OCI-LY1 (cell line): ENCODE data around the gene ARHGEF33.

Experiments
- H2AFZ ChIP-seq: fragments of 200-600 bp; sonication (generic), shearing (Covaris generic); 2 replicates; pipeline ENCODE4 v1.6.0; 2014; ENCODE audit warnings: antibody characterized with exemption, mild to moderate bottlenecking, low read length
- H3F3A ChIP-seq: fragments of 200-600 bp; sonication (generic), shearing (Covaris generic); 2 replicates; pipeline ENCODE4 v1.6.0; 2014; ENCODE audit warnings: mild to moderate bottlenecking, antibody characterized with exemption, low read length, moderate library complexity; ENCODE audit not compliant: insufficient read depth
- H3K27ac ChIP-seq: fragments of 200-600 bp; sonication (generic); 2 replicates; pipeline ENCODE4 v1.5.1; 2014; ENCODE audit warnings: low read length, mixed run types, mild to moderate bottlenecking, low read depth; ENCODE audit not compliant: poor library complexity, severe bottlenecking
- H3K27me3 ChIP-seq: fragments of 200-600 bp; sonication (generic); 2 replicates; pipeline ENCODE4 v1.6.0; 2014; ENCODE audit warnings: antibody characterized with exemption, mild to moderate bottlenecking, low read length, moderate library complexity; ENCODE audit not compliant: insufficient read depth
- H3K36me3 ChIP-seq: fragments of 200-600 bp; sonication (generic); 2 replicates; pipeline ENCODE4 v1.6.1; 2014; ENCODE audit warnings: mild to moderate bottlenecking, antibody characterized with exemption, low read length, moderate library complexity, mixed read lengths; ENCODE audit not compliant: insufficient read depth
- H3K4me1 ChIP-seq: fragments of 200-600 bp; sonication (generic); 2 replicates; pipeline ENCODE4 v1.5.1; 2014; ENCODE audit warnings: mild to moderate bottlenecking, low read length, moderate library complexity; ENCODE audit not compliant: insufficient read depth, severe bottlenecking
- H3K4me2 ChIP-seq: fragments of 200-600 bp; sonication (generic), shearing (Covaris generic); 2 replicates; pipeline ENCODE4 v1.6.1; 2014; ENCODE audit warnings: low read length
- H3K4me3 ChIP-seq: fragments of 200-600 bp; sonication (generic); 2 replicates; pipeline ENCODE4 v1.5.1; 2014; ENCODE audit warnings: low read length, low read depth, mild to moderate bottlenecking, mixed read lengths; ENCODE audit not compliant: poor library complexity, severe bottlenecking
- H3K79me2 ChIP-seq: fragments of 200-600 bp; shearing (Covaris generic); 2 replicates; pipeline ENCODE4 v1.6.1; 2016; ENCODE audit warnings: mixed run types, low read length, mixed read lengths; ENCODE audit not compliant: insufficient read depth
- H3K9ac ChIP-seq: fragments of 200-600 bp; sonication (generic), shearing (Covaris generic); 2 replicates; pipeline ENCODE4 v1.6.1; 2014; ENCODE audit warnings: mild to moderate bottlenecking, low read length, mixed read lengths
- H3K9me2 ChIP-seq: fragments of 200-600 bp; sonication (generic), shearing (Covaris generic); 2 replicates; pipeline ENCODE4 v1.6.1; 2014; ENCODE audit warnings: low read depth, mild to moderate bottlenecking, low read length, mixed read lengths
- H3K9me3 ChIP-seq: fragments of 200-600 bp; shearing (Covaris generic); 2 replicates; pipeline ENCODE4 v1.6.1; 2014; ENCODE audit warnings: low read length, mixed read lengths
- H4K20me1 ChIP-seq: fragments of 200-600 bp; sonication (generic), shearing (Covaris generic); 2 replicates; pipeline ENCODE4 v1.6.0; 2016; ENCODE audit warnings: mild to moderate bottlenecking, low read length; ENCODE audit not compliant: insufficient read depth
- CTCF ChIP-seq: fragments of 200-600 bp; sonication (generic), shearing (Covaris generic); IDR thresholded peaks from 2 replicates; pipeline ENCODE4 v1.5.1; 2017; ENCODE audit warnings: mild to moderate bottlenecking, antibody characterized with exemption, low read length, moderate library complexity, mixed read lengths
- EZH2 ChIP-seq: fragments of 200-600 bp; sonication (generic), shearing (Covaris generic); IDR thresholded peaks from 2 replicates; pipeline ENCODE4 v1.8.0; 2017; ENCODE audit warnings: borderline replicate concordance, mixed run types, mild to moderate bottlenecking, antibody characterized with exemption, low read length, moderate library complexity, mixed read lengths

ARHGEF33 gene

GRCh38 chr2:39015424-39015823 is 125.7 kb downstream of the ARHGEF33 start:
- H3K4me1 ChIP-seq: no peaks in the 10 kb centered on the region
- no peaks in the 10 kb centered on the region for H4K20me1 ChIP-seq
- no peaks in the 10 kb centered on the region for H3K9me3 ChIP-seq
- no peak for TF ChIP-seq EZH2
- TF ChIP-seq CTCF: no peak
- H2AFZ ChIP-seq: no peak overlapping the region
- no peaks in the 10 kb centered on the region for H3K27me3 ChIP-seq
- H3K4me3 ChIP-seq: no peak overlapping the region
- H3K36me3 ChIP-seq: peaks cover 22% of the 10 kb centered on the region
- no peak overlapping the region for H3K4me2 ChIP-seq
- no peak overlapping the region for H3K9ac ChIP-seq
- no peak overlapping the region for H3K27ac ChIP-seq
- no peaks in the 10 kb centered on the region for H3K9me2 ChIP-seq
- no peaks in the 10 kb centered on the region for H3F3A ChIP-seq
- H3K79me2 ChIP-seq: no peaks in the 10 kb centered on the region

- Histone ChIP-seq H3K4me3 (no peak overlapping the region), H3K9me2 (no peaks in the 10 kb centered on the region), H3K4me1 (no peaks in the 10 kb centered on the region), H3K36me3 (peaks cover 16% of the 10 kb centered on the region), H3K9ac (no peak overlapping the region), H3K27me3 (no peaks in the 10 kb centered on the region), H4K20me1 (no peaks in the 10 kb centered on the region), H2AFZ (no peak overlapping the region), H3F3A (no peaks in the 10 kb centered on the region), H3K9me3 (no peaks in the 10 kb centered on the region), H3K4me2 (no peak overlapping the region), H3K27ac (no peak overlapping the region), H3K79me2 (no peaks in the 10 kb centered on the region)
- TF ChIP-seq CTCF: no peak
- no peak for TF ChIP-seq EZH2
Measured at GRCh38 chr2:39017334-39017733, 127.7 kb downstream of the ARHGEF33 start.

- Histone ChIP-seq H2AFZ (no peak overlapping the region), H3K79me2 (no peaks in the 10 kb centered on the region), H3K36me3 (peaks cover 17% of the 10 kb centered on the region), H4K20me1 (no peaks in the 10 kb centered on the region), H3K27me3 (no peaks in the 10 kb centered on the region), H3K4me3 (no peak overlapping the region), H3K4me2 (no peak overlapping the region), H3F3A (no peaks in the 10 kb centered on the region), H3K9me3 (no peaks in the 10 kb centered on the region), H3K9ac (no peak overlapping the region), H3K9me2 (no peaks in the 10 kb centered on the region), H3K4me1 (no peaks in the 10 kb centered on the region), H3K27ac (no peak overlapping the region)
- TF ChIP-seq EZH2 (no peak), CTCF (no peak)
Measured at GRCh38 chr2:39018638-39019037, 129.0 kb downstream of the ARHGEF33 start.
